HG03520 (cell line): ENCODE results near the gene NAGS.
"Not testable (repeated sequence)": the region's sequence is repeated elsewhere in the genome, so short reads cannot be mapped to it uniquely, and the experiment has no call there.

Experiments
- ATAC-seq: cut with Tn5 transposase; IDR thresholded peaks from one replicate; pipeline ENCODE4 v1.9.1; 2021; ENCODE audit warnings: mild to moderate bottlenecking, moderate library complexity; ENCODE audit not compliant: unreplicated experiment

The NAGS gene

GRCh38 chr17:44004077-44004760, at the start of gene NAGS:
Gene NAGS (plus strand): TSS chr17:44004622. CDS start chr17:44004664, 42 bp downstream.
- no peak for ATAC-seq

- no peak for ATAC-seq
Measured at GRCh38 chr17:43956222-43956621, 48.2 kb upstream of the NAGS start.

GRCh38 chr17:43958748-43959352, 45.6 kb upstream of the NAGS start:
- no peak for ATAC-seq

GRCh38 chr17:43961292-43961691, 43.1 kb upstream of the NAGS start:
- not testable (repeated sequence) for ATAC-seq

GRCh38 chr17:43961954-43962353, 42.5 kb upstream of the NAGS start:
- no peak for ATAC-seq

- ATAC-seq, result no peak
Measured at GRCh38 chr17:43962479-43962878, 41.9 kb upstream of the NAGS start.

- ATAC-seq, result no peak
Measured at GRCh38 chr17:43966276-43966675, 38.1 kb upstream of the NAGS start.

GRCh38 chr17:43967251-43967875, 37.1 kb upstream of the NAGS start:
- ATAC-seq, result no peak

- no peak for ATAC-seq
Measured at GRCh38 chr17:43970366-43970765, 34.1 kb upstream of the NAGS start.

GRCh38 chr17:43971436-43971835, 33.0 kb upstream of the NAGS start:
- ATAC-seq, result not testable (repeated sequence)

GRCh38 chr17:43972444-43973212, 31.8 kb upstream of the NAGS start:
- not testable (repeated sequence) for ATAC-seq

- ATAC-seq, result no peak
Measured at GRCh38 chr17:43974382-43975266, 29.8 kb upstream of the NAGS start.

- ATAC-seq, result no peak
Measured at GRCh38 chr17:43975898-43976297, 28.5 kb upstream of the NAGS start.

- ATAC-seq, result no peak
Measured at GRCh38 chr17:43976963-43977837, 27.2 kb upstream of the NAGS start.

GRCh38 chr17:43978078-43978477, 26.3 kb upstream of the NAGS start:
- no peak for ATAC-seq

- no peak for ATAC-seq
Measured at GRCh38 chr17:43979011-43979410, 25.4 kb upstream of the NAGS start.

- no peak for ATAC-seq
Measured at GRCh38 chr17:43979671-43980070, 24.8 kb upstream of the NAGS start.

- ATAC-seq, result no peak
Measured at GRCh38 chr17:43982171-43982570, 22.3 kb upstream of the NAGS start.

GRCh38 chr17:43983196-43983514, 21.3 kb upstream of the NAGS start:
- ATAC-seq, result no peak
